Measurements from ENCODE around the gene MTHFD2L.
A peak's percentile ranks its signal among the peaks of the same experiment; 100 is the strongest.

Gene MTHFD2L

DNA sequence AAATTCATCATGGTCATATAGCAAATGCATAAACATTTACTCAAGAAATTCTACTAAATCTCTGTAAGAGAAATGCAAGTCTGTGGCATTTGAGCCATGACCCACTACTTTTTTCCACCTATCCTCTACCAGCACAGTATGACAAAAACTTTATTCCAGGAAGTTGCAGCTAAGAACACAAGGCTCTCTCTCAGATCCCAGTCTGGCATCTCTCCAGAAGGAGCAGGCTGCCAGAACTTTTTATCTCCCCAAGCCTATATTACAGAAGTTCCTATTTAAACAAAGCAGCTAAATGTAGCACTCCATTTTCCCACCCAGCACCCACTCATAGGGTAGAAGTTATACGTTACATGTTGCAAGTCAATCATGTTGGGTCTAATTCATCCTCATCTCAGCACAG lies 101.0 kb downstream of the MTHFD2L start:
- DNase-seq = no peak

DNA sequence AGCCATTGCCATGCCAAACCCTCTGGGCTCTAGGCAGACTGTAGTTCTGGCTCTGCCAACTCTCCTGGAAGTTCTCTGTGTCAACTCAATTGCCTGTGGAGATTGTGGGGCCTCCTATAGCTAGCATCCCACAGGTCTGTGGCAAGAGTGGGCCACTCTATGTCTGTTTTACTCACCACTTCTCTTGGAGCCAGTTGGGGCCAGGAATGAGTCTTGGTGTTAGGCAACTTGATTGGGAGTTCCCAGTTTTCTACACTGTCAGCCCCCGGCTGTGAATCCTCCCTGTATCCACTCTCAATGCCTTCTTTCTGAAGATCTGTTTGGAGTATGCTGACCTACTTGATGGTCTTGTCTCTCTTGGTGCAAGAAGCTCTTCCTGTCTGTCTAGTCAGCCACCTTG lies 102.1 kb downstream of the MTHFD2L start:
- DNase-seq = no peak

DNA sequence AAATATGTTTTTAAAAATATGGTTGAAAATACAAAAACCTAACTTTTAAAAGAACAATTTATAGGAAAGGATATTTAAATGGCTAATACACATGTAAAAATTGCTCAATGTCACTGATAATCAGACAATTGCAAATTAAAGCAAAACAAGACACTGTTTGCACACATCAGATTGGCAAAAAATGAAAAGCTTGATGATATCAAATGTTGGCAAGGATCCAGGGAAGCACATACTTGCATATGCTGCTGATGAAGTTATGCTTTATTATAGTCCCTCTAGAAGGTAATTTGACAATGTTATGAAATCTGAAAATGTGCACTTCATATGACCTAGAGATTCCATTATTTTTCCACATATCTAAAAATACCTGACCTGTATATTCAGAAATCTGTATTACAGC lies 104.6 kb downstream of the MTHFD2L start:
- no peak for DNase-seq

DNA sequence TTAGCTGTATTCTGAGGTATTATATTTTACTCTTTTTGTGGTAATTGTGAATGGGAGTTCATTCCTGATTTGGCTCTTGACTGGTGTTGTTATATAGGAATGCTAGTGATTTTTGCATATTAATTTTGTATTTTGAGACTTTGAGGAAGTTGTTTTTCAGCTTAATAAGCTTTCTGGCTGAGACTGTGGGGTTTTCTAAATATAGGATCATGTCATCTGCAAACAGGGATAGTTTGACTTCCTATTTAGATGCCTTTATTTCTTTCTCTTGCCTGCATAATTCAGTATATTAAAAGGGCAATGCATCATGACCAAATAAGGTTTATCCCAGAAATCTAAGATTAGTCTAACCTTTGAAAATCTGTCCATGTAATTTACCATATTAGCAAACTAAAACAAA lies 105.6 kb downstream of the MTHFD2L start:
- no peak for DNase-seq

DNA sequence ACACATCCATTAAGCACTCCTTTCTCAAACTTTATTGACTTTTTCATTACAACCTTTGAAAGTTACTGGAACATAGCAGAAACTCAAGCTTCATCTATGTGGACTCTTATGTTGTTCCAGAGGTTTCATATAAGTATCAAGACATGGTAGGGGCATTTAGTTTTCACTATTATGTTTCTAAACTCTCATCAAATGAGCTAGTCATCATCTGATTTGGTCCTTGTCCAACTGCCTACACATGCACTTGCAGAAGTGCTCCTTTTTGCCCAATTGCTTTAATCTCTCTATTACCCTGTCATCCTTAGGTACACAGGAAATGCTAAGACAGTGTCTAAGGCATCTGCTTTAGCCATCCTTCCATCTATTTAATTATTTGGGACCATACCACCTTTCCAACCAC lies 108.2 kb downstream of the MTHFD2L start:
- no peak for DNase-seq

DNA sequence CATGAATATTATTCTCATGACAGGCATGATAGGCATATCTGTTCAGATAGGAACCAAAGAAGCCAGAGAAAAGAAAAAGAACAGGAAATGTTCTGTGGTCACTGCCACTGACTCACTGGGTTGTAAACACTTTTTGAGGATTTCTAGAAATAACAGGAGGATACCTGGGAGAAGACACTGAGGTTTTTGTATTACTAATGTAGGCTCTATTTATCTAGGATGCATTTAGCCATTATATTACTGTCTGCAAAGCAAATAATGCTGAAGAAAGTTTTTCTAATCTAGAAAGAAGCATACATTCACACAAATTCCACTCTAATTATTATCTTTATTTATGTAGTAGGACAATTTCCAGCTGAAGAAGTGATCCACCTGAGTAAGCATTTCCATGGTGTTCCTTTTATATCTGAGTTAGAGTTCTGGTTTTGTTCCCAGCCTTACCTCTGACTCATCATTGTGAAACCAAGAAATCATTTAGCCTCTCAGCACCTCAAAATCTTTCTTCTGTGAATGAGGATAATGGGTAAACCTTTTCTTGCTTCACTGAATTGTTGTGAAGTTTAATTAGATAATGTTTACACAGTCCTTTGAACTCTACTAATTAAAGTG lies 110.2 kb downstream of the MTHFD2L start:
- peak in 1 of 2 experiments; percentile 15 for DNase-seq

DNA sequence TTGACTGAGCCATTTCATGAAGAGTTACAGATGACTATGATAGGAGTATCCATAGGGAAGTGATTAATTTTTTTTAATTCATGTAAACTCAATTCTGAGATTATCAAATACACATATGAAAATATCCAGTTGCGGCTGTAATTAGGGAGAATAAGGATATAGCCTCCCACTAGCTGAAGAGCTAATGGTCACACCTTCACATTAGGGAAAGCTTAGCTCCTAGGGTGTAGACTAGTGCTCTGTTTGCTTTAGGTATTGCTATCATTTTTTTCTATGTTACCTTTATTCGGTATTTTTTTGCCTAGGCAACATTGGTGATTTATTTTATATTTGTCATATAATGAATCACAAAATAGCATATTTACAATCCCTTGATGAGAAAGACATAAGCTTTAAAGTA lies 110.7 kb downstream of the MTHFD2L start:
- DNase-seq = no peak

DNA sequence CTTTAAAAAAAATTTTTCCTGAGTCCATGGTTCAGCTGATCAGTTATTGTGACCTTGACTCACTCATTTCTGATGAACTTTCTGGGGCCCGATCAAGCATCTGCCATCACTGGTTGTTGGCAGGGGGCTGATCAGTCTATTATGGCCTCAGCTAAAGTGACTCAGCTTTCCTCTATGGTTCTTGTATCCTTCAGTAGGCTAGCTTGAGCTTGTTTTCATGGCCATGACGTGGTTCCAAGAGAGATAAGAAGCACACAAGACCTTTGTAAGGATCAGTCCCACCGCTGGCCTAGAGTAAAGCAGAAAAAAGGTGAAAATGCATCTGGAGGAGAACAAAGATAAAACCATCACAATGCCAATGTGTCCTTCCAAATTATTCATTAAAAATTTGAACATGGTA lies 120.6 kb downstream of the MTHFD2L start:
- DNase-seq = no peak

DNA sequence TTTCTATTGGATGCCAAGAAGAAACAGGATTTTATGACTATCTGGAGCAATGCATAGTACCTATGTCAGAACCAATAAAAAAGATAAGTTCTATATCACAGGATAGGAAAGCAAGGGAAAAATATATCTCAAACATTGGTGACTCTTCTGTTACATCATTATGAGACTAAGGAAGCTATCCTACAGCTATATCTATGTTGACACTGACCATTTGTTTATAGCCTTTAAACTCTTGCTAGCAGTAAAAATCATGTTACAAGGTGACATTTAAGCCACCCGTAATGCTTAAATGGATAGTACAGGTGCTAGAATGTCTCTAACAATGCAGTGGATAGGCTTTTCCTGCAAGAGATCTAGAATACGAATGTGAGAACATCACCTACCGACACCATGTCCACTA lies 121.8 kb downstream of the MTHFD2L start:
- no peak for DNase-seq

DNA sequence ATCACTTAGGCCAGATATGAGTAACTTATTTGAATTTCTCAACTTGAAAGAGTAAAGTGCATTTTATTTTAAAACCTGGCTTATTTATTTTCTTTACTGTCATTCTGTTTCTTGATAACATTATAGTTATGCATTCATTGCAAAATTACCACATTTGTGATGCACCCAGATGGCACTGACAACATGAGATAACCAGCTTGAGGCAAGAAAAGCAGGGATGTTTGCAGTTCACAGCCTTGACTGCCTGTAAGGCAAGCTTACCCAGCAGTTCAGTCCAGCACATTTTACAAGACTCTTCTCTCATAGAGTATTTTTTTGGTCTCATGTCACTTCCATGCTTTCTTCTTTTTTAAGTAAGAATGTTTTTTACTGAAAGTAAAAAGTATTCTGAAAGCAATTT lies 125.0 kb downstream of the MTHFD2L start:
- DNase-seq = no peak

DNA sequence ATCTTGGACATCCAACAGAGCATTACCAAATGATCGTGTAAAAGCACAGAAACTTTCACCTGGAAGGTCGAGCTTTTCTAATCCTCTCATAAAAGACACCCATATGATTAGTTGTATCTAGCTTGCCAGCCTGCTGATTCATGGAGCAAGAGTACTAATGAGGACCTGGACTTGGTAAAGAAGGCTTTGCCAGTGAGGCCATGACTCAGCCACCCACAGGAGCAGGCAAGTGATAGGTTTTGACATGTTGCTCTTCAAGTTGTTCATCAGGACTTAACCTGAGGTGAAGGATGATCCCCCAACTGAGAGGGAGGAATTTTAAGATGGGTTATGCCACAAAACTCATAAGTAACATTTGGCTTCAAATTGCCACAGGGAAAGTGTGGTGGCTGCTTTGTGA lies 125.7 kb downstream of the MTHFD2L start:
- DNase-seq = no peak

DNA sequence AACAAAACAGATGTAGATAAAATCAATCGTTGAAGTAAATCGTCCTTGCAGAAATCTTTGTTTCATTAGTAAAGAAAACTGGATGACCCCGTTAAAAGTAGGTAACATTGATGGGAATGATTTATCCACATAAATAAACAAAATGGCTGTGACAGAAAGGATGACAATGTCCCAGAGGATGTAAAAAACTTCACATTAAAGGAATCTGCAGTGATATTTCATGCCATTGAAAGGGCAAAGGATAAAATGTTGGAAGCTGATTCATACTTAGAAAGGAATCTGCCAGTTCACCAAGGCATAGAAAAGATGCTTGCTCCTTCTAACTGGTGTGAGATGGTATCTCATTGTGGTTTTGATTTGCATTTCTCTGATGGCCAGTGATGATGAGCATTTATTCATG lies 126.1 kb downstream of the MTHFD2L start:
- DNase-seq = no peak

DNA sequence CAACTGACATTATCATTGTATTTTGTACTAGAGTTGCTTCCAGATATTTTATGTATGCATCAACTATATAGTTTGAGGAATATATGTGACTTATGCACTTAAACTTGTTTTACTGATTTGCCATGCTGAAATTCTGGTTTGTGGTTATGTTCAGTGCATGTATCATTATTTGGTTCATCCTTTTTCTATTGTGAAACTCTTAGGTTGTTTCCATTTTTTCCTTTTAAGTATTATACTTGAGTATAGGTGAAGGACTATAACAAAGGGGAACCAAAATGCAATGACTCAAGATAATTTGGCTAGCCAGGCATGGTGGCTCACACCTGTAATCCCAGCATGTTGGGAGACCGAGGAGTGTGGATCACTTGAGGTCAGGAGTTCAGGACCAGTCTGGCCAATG lies 129.2 kb downstream of the MTHFD2L start:
- no peak for DNase-seq

DNA sequence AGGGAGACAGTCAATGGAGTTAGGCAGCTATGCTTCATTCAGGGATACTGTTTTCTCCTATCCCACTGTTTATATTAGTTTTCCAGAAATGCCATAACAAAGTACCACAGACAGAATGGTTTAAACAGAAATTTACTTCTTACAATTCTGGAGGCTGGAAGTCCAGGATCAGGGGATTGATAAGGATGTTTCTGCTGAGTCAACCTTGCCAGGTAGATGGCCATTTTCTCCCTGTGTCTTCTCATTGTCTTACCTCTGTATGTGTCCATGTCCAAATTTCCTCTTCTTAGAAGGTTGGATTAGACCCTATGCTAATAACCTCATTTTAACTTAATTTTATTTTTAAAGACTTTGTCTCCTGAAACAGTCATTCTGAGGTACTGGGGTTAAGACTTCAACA lies 129.9 kb downstream of the MTHFD2L start:
- DNase-seq = no peak

DNA sequence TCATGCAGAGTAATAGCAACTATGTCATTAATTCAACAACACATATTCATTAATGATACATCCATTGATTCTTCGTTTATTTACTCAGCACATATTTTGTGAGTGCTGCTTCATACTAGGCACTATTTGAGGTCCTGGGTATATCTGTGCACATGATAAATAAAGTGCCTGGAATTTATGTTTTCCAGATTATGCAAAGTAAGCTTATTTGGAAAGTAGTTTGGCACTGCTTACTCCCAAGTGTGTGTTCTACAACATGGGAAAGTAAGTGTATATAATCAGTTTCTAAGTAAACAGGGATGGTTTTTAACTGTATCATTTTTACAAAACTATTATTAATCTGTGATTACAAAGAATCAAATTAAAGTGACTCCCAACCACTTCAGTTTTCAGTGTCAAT lies 133.6 kb downstream of the MTHFD2L start:
- DNase-seq = no peak

DNA sequence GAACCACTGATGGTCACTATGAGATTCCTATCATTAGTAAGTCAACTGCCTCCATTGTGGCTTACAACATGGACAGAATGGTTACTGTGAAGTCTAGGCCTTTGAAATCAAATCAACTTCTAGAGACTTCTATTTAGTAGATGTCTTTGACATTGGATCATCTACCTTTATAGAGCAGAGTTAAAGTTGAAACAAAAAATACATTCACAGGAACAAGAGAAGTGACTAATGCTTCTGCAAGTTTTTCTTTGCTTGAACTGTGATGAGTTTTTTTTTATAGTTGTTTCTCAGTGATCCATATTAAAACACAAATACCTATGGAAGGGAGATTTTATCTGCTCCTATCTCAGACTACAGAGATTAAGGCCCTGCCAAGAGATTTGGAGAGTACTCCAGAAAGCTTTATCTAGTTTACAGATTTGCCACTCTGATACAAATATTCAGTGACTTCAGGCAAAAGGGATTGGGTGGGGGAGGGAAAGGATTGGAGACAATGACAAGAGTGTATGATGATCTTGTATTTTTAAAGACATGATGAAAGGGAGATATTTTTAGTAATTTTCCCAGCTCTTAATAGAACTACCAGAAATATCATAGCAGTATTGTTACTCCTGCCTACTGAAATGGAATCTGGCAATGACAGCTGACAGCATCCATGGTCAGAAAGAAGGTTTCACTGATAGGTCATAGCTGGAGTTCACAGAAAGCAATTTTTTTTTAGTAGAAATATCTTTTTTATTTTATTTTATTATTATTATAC lies 134.4 kb downstream of the MTHFD2L start:
- no peak for DNase-seq

DNA sequence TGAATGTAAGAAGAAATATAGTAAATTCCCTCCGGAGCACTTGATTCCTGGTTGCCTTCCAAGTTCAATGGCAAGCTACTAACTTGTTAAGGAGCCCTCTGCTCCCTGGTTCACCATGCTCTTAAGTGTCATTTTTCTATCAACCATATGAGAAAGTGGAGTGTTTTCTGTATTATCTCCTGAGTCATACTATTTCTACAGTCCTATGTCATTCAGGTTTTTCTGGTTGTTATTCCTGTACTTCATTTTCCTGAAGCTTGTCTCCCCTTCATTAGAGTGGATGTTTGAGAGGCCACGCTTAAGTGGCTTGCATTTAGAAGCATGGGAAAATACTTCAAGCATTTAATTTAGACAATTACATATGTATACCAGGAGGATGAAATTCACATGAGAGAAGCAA lies 135.6 kb downstream of the MTHFD2L start:
- no peak for DNase-seq

DNA sequence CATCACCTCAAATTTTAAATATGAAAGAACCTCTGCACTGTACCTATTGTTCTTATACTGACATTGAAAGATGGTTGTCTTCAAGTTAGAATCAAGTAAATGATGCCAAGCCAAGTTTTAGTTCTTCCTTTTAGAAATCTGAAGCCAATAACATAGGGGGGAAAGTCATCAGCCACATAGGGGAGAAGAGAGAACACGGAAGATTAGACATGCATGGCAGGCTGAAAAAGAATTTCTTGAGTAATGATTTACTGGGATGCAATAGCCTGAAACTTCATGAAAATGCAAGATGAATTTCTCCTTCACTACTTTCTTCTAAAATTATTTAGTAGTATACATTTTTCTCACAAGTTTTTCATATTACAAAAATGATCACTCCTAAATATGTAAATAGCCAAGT lies 136.8 kb downstream of the MTHFD2L start:
- DNase-seq = no peak

DNA sequence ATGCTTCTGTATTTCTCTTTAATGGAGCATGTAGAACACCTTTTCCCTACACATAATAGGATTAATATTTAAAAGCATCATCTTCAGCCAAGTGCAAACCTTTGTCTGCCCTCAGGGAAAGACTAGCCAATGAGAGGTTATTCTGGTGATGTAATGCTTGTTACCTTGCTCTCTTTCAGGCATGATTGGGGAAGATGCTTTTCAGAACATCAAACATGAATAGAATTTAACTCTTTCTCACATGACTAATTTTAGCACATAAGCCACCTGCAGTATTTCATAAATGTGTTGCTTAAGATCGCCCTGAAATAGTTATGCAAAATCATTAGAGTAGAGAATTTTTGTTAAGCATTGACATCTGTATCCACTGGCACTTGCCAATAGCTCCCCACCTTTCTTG lies 139.6 kb downstream of the MTHFD2L start:
- DNase-seq = no peak

DNA sequence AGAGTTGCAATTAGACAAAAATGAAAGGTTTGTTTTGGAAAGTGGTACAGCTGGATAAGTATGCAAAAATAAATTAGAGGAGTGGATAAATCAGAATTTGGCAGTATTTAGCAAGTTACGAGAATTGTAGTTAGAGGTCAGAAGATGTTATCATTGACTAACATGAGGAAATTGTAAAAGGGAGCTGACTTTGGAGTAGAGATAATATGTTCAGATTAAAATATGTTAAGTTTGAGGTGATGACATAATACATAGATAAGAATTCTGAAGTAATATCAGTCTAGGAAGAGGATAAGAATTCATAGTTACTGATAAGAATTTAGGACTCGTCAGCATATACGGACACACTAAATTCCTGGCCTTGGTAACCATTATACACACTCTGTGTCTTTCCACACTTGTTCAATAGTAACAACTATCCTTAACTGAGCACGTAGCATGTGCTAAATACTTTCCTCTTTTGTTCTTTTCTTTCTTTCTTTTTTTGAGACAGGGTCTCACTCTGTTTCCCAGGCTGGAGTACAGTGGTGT lies 146.2 kb downstream of the MTHFD2L start:
- no peak for DNase-seq

DNA sequence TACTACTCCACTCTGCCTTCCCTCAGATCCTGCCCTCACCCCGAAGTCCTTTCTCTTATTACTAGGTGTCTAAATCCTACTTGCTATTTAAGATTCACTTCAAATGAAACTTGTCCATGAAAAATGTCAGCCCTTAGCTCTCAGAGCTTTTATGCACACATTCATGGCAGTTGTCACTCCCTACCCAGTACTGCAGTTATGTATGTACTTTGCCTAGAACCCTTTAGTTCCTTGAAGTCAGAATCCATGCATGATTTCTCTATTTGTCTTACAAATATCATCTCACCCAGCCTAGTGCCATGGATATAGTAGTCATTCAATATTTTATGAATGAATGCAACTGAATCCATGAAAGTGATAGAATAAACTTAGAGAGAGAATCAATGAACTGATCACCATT lies 147.1 kb downstream of the MTHFD2L start:
- DNase-seq = no peak

DNA sequence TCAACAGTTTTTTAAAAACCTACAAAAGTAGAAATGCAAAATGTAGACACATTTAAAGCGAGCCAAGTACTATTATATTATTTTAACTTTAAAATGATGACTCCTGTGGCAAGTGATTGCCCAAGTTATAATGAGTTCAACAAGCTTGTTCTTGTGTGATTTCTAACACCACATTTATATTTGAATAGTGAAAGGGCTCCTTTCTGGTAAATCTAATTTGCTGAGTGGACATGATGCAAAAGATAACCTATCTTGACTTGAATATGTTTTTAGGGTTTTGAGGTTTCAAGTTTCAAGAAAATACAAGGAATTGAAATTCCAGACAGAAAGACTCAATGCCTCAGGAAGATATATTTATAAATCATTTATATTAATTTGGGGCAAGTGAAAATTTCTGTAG lies 149.3 kb downstream of the MTHFD2L start:
- no peak for DNase-seq

DNA sequence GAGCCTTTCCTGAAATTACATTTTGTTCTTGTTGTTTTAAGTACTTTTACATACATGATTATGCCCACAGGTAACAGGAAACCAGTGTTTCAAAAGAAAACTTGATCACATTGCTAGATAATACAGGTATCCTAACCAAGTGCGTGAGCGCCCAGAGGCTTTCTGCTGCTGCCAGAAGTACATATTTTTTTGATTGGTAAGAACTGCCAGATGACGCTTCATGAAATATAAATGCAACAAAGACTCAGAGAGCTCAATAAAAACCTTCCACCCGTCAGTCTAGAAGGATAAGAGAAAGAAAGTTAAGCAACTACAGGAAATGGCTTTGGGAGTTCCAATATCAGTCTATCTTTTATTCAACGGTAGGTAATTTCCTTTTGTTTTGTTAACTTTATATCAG lies 150.3 kb downstream of the MTHFD2L start, which contains the start of gene EPGN:
Gene EPGN (plus strand): TSS at position 256 of the 400 bp plus-strand sequence. CDS start 64 bp downstream, at position 320.
- DNase-seq = no peak

DNA sequence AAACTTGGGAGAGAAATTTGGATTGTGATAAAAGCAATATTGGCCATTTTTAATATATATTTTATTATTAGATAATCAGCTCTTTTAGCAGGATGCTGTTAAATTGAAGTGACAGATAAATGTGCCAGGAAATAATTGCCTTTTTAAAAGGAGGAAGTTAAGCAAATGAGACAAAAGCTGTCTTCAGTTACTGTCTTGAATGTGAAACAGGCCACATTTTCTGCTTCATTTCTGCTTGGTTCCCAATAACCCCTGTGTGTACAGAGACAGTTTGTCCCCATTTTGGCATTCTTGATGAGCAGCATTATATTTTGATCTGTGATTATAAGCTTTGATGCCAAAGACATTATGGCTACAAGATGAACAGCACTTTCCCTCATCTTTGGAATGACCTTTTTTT lies 151.3 kb downstream of the MTHFD2L start:
- DNase-seq = no peak
